Activated naive CD8-positive, alpha-beta T cell treated with anti-CD3 and anti-CD28 coated beads for 36 hours (primary cell): ENCODE data around the gene THBD. TPM values are rescaled to one million over a fixed set of nuclear protein-coding genes. Genes with fewer than 3 reads are reported as not detected.
A peak's percentile ranks its signal among the peaks of the same experiment; 100 is the strongest.

Source experiments
- DNase-seq: peaks from one replicate; pipeline ENCODE4 v3.0.0; 2021
- H3K27ac Mint-ChIP-seq: one replicate; pipeline ENCODE4 v1.8.0; 2022; ENCODE audit warnings: mild to moderate bottlenecking, moderate library complexity, mixed read lengths
- H3K27me3 Mint-ChIP-seq: one replicate; pipeline ENCODE4 v1.8.0; 2022; ENCODE audit warnings: mild to moderate bottlenecking, mixed read lengths
- H3K36me3 Mint-ChIP-seq: one replicate; pipeline ENCODE4 v1.8.0; 2021; ENCODE audit warnings: mild to moderate bottlenecking, mixed read lengths
- H3K4me1 Mint-ChIP-seq: one replicate; pipeline ENCODE4 v1.8.0; 2021; ENCODE audit warnings: mixed read lengths
- H3K4me3 Mint-ChIP-seq: one replicate; pipeline ENCODE4 v1.8.0; 2022; ENCODE audit warnings: mild to moderate bottlenecking, moderate library complexity, mixed read lengths
- H3K9me3 Mint-ChIP-seq: one replicate; pipeline ENCODE4 v1.8.0; 2022; ENCODE audit warnings: mixed read lengths
- total RNA-seq, 2 experiments: library from RNA; stranded (reverse); gene quantifications; one replicate each; pipeline ENCODE4 v1.2.3, GENCODE V29; 2021

Gene THBD
- total RNA-seq, 2 experiments from 2014 or later, result not detected

- Mint-ChIP-seq H3K4me3 (no peak overlapping the region), H3K9me3 (no peaks in the 10 kb centered on the region), H3K36me3 (no peaks in the 10 kb centered on the region), H3K27ac (no peak overlapping the region), H3K27me3 (no peaks in the 10 kb centered on the region), H3K4me1 (no peaks in the 10 kb centered on the region)
- DNase-seq, result no peak
These were observed 9.5 kb upstream of the THBD start for GRCh38 chr20:23059001-23059400.

- no peak overlapping the region for H3K4me3 Mint-ChIP-seq
- no peaks in the 10 kb centered on the region for H3K4me1 Mint-ChIP-seq
- no peaks in the 10 kb centered on the region for H3K9me3 Mint-ChIP-seq
- no peaks in the 10 kb centered on the region for H3K36me3 Mint-ChIP-seq
- peaks cover 3% of the 10 kb centered on the region for H3K27me3 Mint-ChIP-seq
- no peak overlapping the region for H3K27ac Mint-ChIP-seq
- no peak for DNase-seq
These were observed 8.8 kb upstream of the THBD start for GRCh38 chr20:23058240-23058639.

GRCh38 chr20:23052904-23053303, 3.4 kb upstream of the THBD start:
- DNase-seq, result no peak
- no peak overlapping the region for H3K27ac Mint-ChIP-seq
- H3K36me3 Mint-ChIP-seq, result no peaks in the 10 kb centered on the region
- peaks cover 43% of the 10 kb centered on the region for H3K27me3 Mint-ChIP-seq
- H3K4me1 Mint-ChIP-seq, result no peaks in the 10 kb centered on the region
- no peak overlapping the region for H3K4me3 Mint-ChIP-seq
- H3K9me3 Mint-ChIP-seq, result no peaks in the 10 kb centered on the region

GRCh38 chr20:23050847-23051627, 1.6 kb upstream of the THBD start:
- no peaks in the 10 kb centered on the region for H3K36me3 Mint-ChIP-seq
- DNase-seq, result no peak
- no peak overlapping the region for H3K27ac Mint-ChIP-seq
- no peaks in the 10 kb centered on the region for H3K9me3 Mint-ChIP-seq
- H3K4me3 Mint-ChIP-seq, result no peak overlapping the region
- H3K4me1 Mint-ChIP-seq, result peaks cover 2% of the 10 kb centered on the region
- peaks cover 57% of the 10 kb centered on the region for H3K27me3 Mint-ChIP-seq

GRCh38 chr20:23050076-23050838, 785 bp upstream of the THBD start:
- peaks cover 2% of the 10 kb centered on the region for H3K4me1 Mint-ChIP-seq
- no peaks in the 10 kb centered on the region for H3K36me3 Mint-ChIP-seq
- H3K27ac Mint-ChIP-seq, result no peak overlapping the region
- no peaks in the 10 kb centered on the region for H3K9me3 Mint-ChIP-seq
- peaks cover 62% of the 10 kb centered on the region for H3K27me3 Mint-ChIP-seq
- DNase-seq, result no peak
- no peak overlapping the region for H3K4me3 Mint-ChIP-seq

- H3K36me3 Mint-ChIP-seq, result no peaks in the 10 kb centered on the region
- no peak overlapping the region for H3K27ac Mint-ChIP-seq
- peak; percentile 43 for DNase-seq
- H3K27me3 Mint-ChIP-seq, result peaks cover 66% of the 10 kb centered on the region
- H3K4me1 Mint-ChIP-seq, result peaks cover 2% of the 10 kb centered on the region
- H3K9me3 Mint-ChIP-seq, result no peaks in the 10 kb centered on the region
- no peak overlapping the region for H3K4me3 Mint-ChIP-seq
These were observed 930 bp downstream of the THBD start for GRCh38 chr20:23048283-23049200.

GRCh38 chr20:23047738-23048214, 1.7 kb downstream of the THBD start:
- Mint-ChIP-seq H3K27ac (no peak overlapping the region), H3K4me3 (no peak overlapping the region), H3K27me3 (peaks cover 59% of the 10 kb centered on the region), H3K9me3 (no peaks in the 10 kb centered on the region), H3K36me3 (no peaks in the 10 kb centered on the region), H3K4me1 (peaks cover 2% of the 10 kb centered on the region)
- DNase-seq, result no peak

- H3K4me3 Mint-ChIP-seq, result no peak overlapping the region
- H3K27me3 Mint-ChIP-seq, result peaks cover 53% of the 10 kb centered on the region
- H3K27ac Mint-ChIP-seq, result no peak overlapping the region
- H3K4me1 Mint-ChIP-seq, result peaks cover 2% of the 10 kb centered on the region
- no peak for DNase-seq
- no peaks in the 10 kb centered on the region for H3K36me3 Mint-ChIP-seq
- no peaks in the 10 kb centered on the region for H3K9me3 Mint-ChIP-seq
These were observed 2.3 kb downstream of the THBD start for GRCh38 chr20:23047001-23047737.

GRCh38 chr20:23046431-23046830, 3.0 kb downstream of the THBD start:
- no peak for DNase-seq
- Mint-ChIP-seq H3K4me1 (peaks cover 2% of the 10 kb centered on the region), H3K36me3 (no peaks in the 10 kb centered on the region), H3K27ac (no peak overlapping the region), H3K4me3 (no peak overlapping the region), H3K27me3 (peaks cover 52% of the 10 kb centered on the region), H3K9me3 (no peaks in the 10 kb centered on the region)

- Mint-ChIP-seq H3K9me3 (no peaks in the 10 kb centered on the region), H3K4me3 (no peak overlapping the region), H3K36me3 (no peaks in the 10 kb centered on the region), H3K27me3 (peaks cover 37% of the 10 kb centered on the region), H3K27ac (no peak overlapping the region), H3K4me1 (peaks cover 2% of the 10 kb centered on the region)
- DNase-seq, result no peak
These were observed 6.1 kb downstream of the THBD start for GRCh38 chr20:23043376-23043775.

GRCh38 chr20:23042270-23042669, 7.2 kb downstream of the THBD start:
- Mint-ChIP-seq H3K4me3 (no peak overlapping the region), H3K4me1 (peaks cover 2% of the 10 kb centered on the region), H3K27ac (no peak overlapping the region), H3K9me3 (no peaks in the 10 kb centered on the region), H3K36me3 (no peaks in the 10 kb centered on the region), H3K27me3 (peaks cover 27% of the 10 kb centered on the region)
- no peak for DNase-seq

GRCh38 chr20:23039885-23040508, 9.5 kb downstream of the THBD start:
- H3K27ac Mint-ChIP-seq, result no peak overlapping the region
- H3K4me3 Mint-ChIP-seq, result no peak overlapping the region
- no peaks in the 10 kb centered on the region for H3K9me3 Mint-ChIP-seq
- no peaks in the 10 kb centered on the region for H3K4me1 Mint-ChIP-seq
- H3K36me3 Mint-ChIP-seq, result no peaks in the 10 kb centered on the region
- DNase-seq, result no peak
- H3K27me3 Mint-ChIP-seq, result peaks cover 21% of the 10 kb centered on the region

DNA sequence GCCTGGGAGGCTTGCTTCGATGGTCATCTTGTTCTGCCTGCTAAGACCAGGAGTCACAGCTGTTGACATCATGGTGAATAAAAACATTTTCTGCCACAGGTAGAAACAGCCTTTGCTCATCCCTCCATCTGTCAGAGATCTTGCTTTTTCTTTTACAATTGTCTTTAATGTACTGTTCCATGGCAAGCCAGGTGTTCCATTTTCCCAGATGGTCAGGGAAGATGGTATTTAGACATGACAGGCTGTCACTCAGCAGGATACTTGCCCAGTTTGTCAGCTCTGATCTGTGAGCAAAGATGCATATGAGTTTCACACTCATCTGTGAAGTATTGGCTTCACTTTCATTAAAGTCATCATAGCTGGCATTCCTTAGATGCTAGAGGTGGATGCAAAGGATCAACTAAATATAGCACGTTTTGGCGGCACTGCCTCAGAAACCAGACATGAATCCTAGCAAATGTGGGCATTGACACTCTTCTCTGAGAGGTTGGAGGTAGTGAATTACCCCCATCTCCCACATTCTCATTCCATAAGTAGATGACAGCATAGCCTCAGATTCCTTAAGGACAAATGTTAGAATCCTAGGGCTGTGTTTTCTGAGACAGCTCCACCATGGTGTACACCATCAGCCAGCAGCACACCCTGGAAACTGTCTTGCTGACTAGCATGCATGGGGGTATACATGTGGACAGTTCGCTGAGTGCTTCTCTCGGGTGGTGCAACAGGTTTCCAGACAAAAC, 10.2 kb downstream of the THBD start:
- Mint-ChIP-seq H3K36me3 (no peaks in the 10 kb centered on the region), H3K4me1 (no peaks in the 10 kb centered on the region), H3K27me3 (peaks cover 25% of the 10 kb centered on the region)

More for the DNA sequence above, 10.2 kb downstream of the THBD start:
- DNase-seq, result no peak
- Mint-ChIP-seq H3K27ac (no peak overlapping the region), H3K9me3 (no peaks in the 10 kb centered on the region), H3K4me3 (no peak overlapping the region)
